GM12878 (cell line): ENCODE data around the gene LDLR. TPM values are rescaled to one million over a fixed set of nuclear protein-coding genes. Genes with fewer than 3 reads are reported as not detected.

Source experiments
- ATAC-seq: fragments of 200-7000 bp; cut with Tn5 transposase; 3 replicates; pipeline ENCODE4 v1.9.1; 2020; ENCODE audit warnings: mild to moderate bottlenecking, moderate library complexity
- BruUV-seq: library from RNA; stranded (reverse); fragments of 400-500 nt; replicated peaks from 2 replicates; lab custom pipeline; 2021; lab: Mats Ljungman, UMichigan
- CTCF ChIA-PET: fragments of 300-600 bp; sonication (Branson Sonifier 250); formaldehyde crosslinking; extraction: SDS; loops from one replicate; lab custom pipeline; 2021; ENCODE audit warnings: inconsistent platforms; lab: Yijun Ruan, JAX
- POLR2A ChIA-PET: fragments of 350-600 bp; formaldehyde crosslinking; extraction: SDS; loops from one replicate; lab custom pipeline; 2021; ENCODE audit warnings: inconsistent platforms; lab: Charles Lee
- RAD21 ChIA-PET: fragments of 300-600 bp; sonication (Branson Sonifier 250); formaldehyde crosslinking; loops from one replicate; lab custom pipeline; 2023; ENCODE audit warnings: antibody characterized with exemption; ENCODE audit not compliant: unreplicated experiment; lab: Charles Lee
- SMC1A ChIA-PET: fragments of 300-600 bp; sonication (Branson Sonifier 250); formaldehyde crosslinking; loops from one replicate; lab custom pipeline; 2023; ENCODE audit not compliant: unreplicated experiment, uncharacterized antibody; lab: Charles Lee
- DNase-seq: peaks from one replicate; pipeline ENCODE4 v3.0.0-alpha.2; 2011; ENCODE audit warnings: low read depth, low spot score
- FAIRE-seq: peaks from 3 replicates; lab custom pipeline; 2011; peaks lifted over from hg19 to GRCh38; lab: Jason Lieb, UNC
- H2AFZ ChIP-seq: 2 replicates; pipeline ENCODE4 v1.6.0; 2011; ENCODE audit warnings: low read depth, low read length, control low read depth; ENCODE audit not compliant: control insufficient read depth
- H3K27ac ChIP-seq: 2 replicates; pipeline ENCODE4 v1.5.1; 2011; ENCODE audit warnings: control low read depth; ENCODE audit not compliant: control insufficient read depth, insufficient read depth
- H3K27me3 ChIP-seq, 2 experiments: replicated peaks in 1 of 2; 2 replicates each; pipeline versions ENCODE4 v1.6.0 to v1.6.1; 2011; ENCODE audit warnings: low read length in 1 of 2; ENCODE audit not compliant: control insufficient read depth in 2 of 2, insufficient read depth in 2 of 2
- H3K36me3 ChIP-seq, 2 experiments: 2 replicates each; pipeline ENCODE4 v1.5.1; 2011; ENCODE audit warnings: low read length in 1 of 2; ENCODE audit not compliant: control insufficient read depth in 2 of 2, insufficient read depth in 2 of 2
- H3K4me1 ChIP-seq: 2 replicates; pipeline ENCODE4 v1.6.1; 2011; ENCODE audit warnings: mild to moderate bottlenecking, low read length, moderate library complexity, mixed read lengths; ENCODE audit not compliant: control insufficient read depth, insufficient read depth
- H3K4me2 ChIP-seq: 2 replicates; pipeline ENCODE4 v1.6.0; 2011; ENCODE audit warnings: control low read depth; ENCODE audit not compliant: control insufficient read depth, insufficient read depth
- H3K4me3 ChIP-seq: fragments of 200-600 bp; sonication (generic); 2 replicates; pipeline ENCODE4 v1.5.1; 2016
- H3K79me2 ChIP-seq: 2 replicates; pipeline ENCODE4 v1.6.0; 2011; ENCODE audit warnings: low read length; ENCODE audit not compliant: control insufficient read depth, insufficient read depth
- H3K9ac ChIP-seq: 2 replicates; pipeline ENCODE4 v1.8.0; 2011; ENCODE audit warnings: low read length, control low read depth, mixed read lengths; ENCODE audit not compliant: control insufficient read depth, insufficient read depth
- H3K9me3 ChIP-seq: replicated peaks from 3 replicates; pipeline ENCODE4 v1.5.1; 2011; ENCODE audit warnings: mild to moderate bottlenecking, low read length; ENCODE audit not compliant: control insufficient read depth, insufficient read depth
- H4K20me1 ChIP-seq: 2 replicates; pipeline ENCODE4 v1.6.0; 2011; ENCODE audit not compliant: control insufficient read depth, insufficient read depth
- BMI1 ChIP-seq: fragments of 450-650 bp; IDR thresholded peaks from 2 replicates; pipeline ENCODE4 v1.6.1; 2016; ENCODE audit warnings: mild to moderate bottlenecking, moderate library complexity, borderline replicate concordance
- JUND ChIP-seq: IDR thresholded peaks from 2 replicates; pipeline ENCODE4 v1.6.1; 2012; ENCODE audit warnings: low read depth, mild to moderate bottlenecking, low read length, improper control_type of control experiment, moderate library complexity
- POLR2AphosphoS5 ChIP-seq: IDR thresholded peaks from 2 replicates; pipeline ENCODE4 v1.6.1; 2011; ENCODE audit warnings: mild to moderate bottlenecking, low read length, inconsistent platforms
- RAD51 ChIP-seq: fragments of 450-650 bp; IDR thresholded peaks from 2 replicates; pipeline ENCODE4 v1.6.1; 2016; ENCODE audit warnings: moderate library complexity, mild to moderate bottlenecking, inconsistent platforms
- SMAD1 ChIP-seq: fragments of 450-650 bp; IDR thresholded peaks from 2 replicates; pipeline ENCODE4 v1.6.1; 2018; ENCODE audit warnings: mild to moderate bottlenecking, low read depth; ENCODE audit not compliant: partially characterized antibody
- SREBF2 ChIP-seq: IDR thresholded peaks from 2 replicates; pipeline ENCODE4 v1.6.1; 2012; ENCODE audit warnings: mild to moderate bottlenecking, low read length
- TAF1 ChIP-seq: IDR thresholded peaks from 2 replicates; pipeline ENCODE4 v1.6.1; 2011; ENCODE audit warnings: mild to moderate bottlenecking, low read depth, low read length, borderline replicate concordance
- WGBS: methylation state at CpG from one replicate; pipeline ENCODE4 v1.1.6; 2016; ENCODE audit warnings: low lambda C conversion rate; ENCODE audit not compliant: insufficient replicate concordance, insufficient coverage; ENCODE audit errors: missing lambda C conversion rate; 5-methylcytosine and 5-hydroxymethylcytosine counted together
- in situ Hi-C: fragments of 300-500 bp; cut with MboI; formaldehyde crosslinking; loops from 9 replicates; pipeline ENCODE4 v1.14.3; 2018; ENCODE audit warnings: mixed read lengths
- intact Hi-C: fragments of 100-400 bp; cut with micrococcal nuclease; formaldehyde crosslinking; loops from one replicate; pipeline ENCODE4 v1.14.2; 2022; ENCODE audit not compliant: unreplicated experiment
- polyA plus RNA-seq, 11 experiments: library from polyadenylated mRNA; depleted of rRNA in 4 of 11; unstranded in 6 of 11; stranded (reverse) in 5 of 11; fragments of >200 nt; fragmentation: Nextera tagmentation in 4 of 11; fragmentation: Illumina TruSeq in 1 of 11; extraction: Ambion mirVana in 4 of 11; extraction: Trizol in 1 of 11; gene quantifications; 1 replicate in 1 of 11; 2 replicates in 10 of 11; pipeline versions ENCODE4 v1.2.1 to v1.2.3, GENCODE V29; 2011 to 2016; ENCODE audit warnings: inconsistent platforms in 2 of 11, missing spikeins in 2 of 11, low read depth in 1 of 11
- total RNA-seq, 4 experiments: library from RNA; depleted of rRNA in 3 of 4; stranded (reverse); fragments of >200 nt in 3 of 4; fragmentation: Illumina TruSeq in 1 of 4; extraction: Trizol in 1 of 4; gene quantifications; 2 replicates each; pipeline versions ENCODE4 v1.2.1 to v1.2.3, GENCODE V29; 2013 to 2021
- TF ChIP-seq, protein P1 (sequence below): fragments of 450-650 bp; IDR thresholded peaks from 2 replicates; pipeline ENCODE4 v1.6.1; 2016; ENCODE audit warnings: mild to moderate bottlenecking
- TF ChIP-seq, protein P2 (sequence below): fragments of 150-350 bp; IDR thresholded peaks from 2 replicates; pipeline ENCODE4 v1.6.1; 2014; ENCODE audit warnings: mild to moderate bottlenecking, low read depth, low read length
- TF ChIP-seq, protein P3 (sequence below): fragments of 450-650 bp; conservative IDR thresholded peaks from 2 replicates; pipeline ENCODE4 v1.6.1; 2017; ENCODE audit warnings: mild to moderate bottlenecking, moderate library complexity
- TF ChIP-seq, protein P4 (sequence below): IDR thresholded peaks from 2 replicates; pipeline ENCODE4 v1.6.1; 2012; ENCODE audit warnings: low read length, inconsistent platforms

Gene LDLR
- total and polyA plus RNA-seq, 10 of the 15 experiments (the other 5 are each of a cell fraction or from before 2014, with no cell fraction given), result 11.3 to 59.2 (median 27.3) TPM

DNA sequence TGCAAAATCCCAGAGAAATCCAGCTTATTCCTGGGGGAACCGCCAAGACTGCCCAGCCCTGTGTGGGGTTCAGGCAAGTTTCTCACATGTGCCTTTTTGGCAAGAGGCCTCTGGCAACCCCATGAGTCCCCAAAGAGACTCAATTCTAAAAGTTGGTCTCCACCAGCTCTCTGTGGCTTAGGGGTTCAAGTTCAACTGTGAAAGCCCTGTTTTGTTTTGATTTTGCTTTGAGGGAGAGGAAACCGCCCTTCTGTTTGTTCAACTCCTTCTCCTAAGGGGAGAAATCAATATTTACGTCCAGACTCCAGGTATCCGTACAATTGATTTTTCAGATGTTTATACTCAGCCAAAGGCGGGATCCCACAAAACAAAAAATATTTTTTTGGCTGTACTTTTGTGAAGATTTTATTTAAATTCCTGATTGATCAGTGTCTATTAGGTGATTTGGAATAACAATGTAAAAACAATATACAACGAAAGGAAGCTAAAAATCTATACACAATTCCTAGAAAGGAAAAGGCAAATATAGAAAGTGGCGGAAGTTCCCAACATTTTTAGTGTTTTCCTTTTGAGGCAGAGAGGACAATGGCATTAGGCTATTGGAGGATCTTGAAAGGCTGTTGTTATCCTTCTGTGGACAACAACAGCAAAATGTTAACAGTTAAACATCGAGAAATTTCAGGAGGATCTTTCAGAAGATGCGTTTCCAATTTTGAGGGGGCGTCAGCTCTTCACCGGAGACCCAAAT, 583 bp upstream of the LDLR start:
- BruUV-seq, result TSS peak; percentile 92
- TF ChIP-seq, protein P1, sequence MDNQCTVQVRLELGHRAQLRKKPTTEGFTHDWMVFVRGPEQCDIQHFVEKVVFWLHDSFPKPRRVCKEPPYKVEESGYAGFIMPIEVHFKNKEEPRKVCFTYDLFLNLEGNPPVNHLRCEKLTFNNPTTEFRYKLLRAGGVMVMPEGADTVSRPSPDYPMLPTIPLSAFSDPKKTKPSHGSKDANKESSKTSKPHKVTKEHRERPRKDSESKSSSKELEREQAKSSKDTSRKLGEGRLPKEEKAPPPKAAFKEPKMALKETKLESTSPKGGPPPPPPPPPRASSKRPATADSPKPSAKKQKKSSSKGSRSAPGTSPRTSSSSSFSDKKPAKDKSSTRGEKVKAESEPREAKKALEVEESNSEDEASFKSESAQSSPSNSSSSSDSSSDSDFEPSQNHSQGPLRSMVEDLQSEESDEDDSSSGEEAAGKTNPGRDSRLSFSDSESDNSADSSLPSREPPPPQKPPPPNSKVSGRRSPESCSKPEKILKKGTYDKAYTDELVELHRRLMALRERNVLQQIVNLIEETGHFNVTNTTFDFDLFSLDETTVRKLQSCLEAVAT, result 0 out of 2 replicates have a peak, but pooled peaks have one; percentile 38
- TF ChIP-seq POLR2AphosphoS5 (no peak), SMAD1 (no peak), BMI1 (0 out of 2 replicates have a peak, but pooled peaks have one; percentile 38), SREBF2 (no peak), TAF1 (no peak), JUND (no peak), RAD51 (no peak)
- TF ChIP-seq, protein P2, sequence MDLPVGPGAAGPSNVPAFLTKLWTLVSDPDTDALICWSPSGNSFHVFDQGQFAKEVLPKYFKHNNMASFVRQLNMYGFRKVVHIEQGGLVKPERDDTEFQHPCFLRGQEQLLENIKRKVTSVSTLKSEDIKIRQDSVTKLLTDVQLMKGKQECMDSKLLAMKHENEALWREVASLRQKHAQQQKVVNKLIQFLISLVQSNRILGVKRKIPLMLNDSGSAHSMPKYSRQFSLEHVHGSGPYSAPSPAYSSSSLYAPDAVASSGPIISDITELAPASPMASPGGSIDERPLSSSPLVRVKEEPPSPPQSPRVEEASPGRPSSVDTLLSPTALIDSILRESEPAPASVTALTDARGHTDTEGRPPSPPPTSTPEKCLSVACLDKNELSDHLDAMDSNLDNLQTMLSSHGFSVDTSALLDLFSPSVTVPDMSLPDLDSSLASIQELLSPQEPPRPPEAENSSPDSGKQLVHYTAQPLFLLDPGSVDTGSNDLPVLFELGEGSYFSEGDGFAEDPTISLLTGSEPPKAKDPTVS, result no peak
- TF ChIP-seq, protein P3, sequence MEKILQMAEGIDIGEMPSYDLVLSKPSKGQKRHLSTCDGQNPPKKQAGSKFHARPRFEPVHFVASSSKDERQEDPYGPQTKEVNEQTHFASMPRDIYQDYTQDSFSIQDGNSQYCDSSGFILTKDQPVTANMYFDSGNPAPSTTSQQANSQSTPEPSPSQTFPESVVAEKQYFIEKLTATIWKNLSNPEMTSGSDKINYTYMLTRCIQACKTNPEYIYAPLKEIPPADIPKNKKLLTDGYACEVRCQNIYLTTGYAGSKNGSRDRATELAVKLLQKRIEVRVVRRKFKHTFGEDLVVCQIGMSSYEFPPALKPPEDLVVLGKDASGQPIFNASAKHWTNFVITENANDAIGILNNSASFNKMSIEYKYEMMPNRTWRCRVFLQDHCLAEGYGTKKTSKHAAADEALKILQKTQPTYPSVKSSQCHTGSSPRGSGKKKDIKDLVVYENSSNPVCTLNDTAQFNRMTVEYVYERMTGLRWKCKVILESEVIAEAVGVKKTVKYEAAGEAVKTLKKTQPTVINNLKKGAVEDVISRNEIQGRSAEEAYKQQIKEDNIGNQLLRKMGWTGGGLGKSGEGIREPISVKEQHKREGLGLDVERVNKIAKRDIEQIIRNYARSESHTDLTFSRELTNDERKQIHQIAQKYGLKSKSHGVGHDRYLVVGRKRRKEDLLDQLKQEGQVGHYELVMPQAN, result no peak
- TF ChIP-seq, protein P4, sequence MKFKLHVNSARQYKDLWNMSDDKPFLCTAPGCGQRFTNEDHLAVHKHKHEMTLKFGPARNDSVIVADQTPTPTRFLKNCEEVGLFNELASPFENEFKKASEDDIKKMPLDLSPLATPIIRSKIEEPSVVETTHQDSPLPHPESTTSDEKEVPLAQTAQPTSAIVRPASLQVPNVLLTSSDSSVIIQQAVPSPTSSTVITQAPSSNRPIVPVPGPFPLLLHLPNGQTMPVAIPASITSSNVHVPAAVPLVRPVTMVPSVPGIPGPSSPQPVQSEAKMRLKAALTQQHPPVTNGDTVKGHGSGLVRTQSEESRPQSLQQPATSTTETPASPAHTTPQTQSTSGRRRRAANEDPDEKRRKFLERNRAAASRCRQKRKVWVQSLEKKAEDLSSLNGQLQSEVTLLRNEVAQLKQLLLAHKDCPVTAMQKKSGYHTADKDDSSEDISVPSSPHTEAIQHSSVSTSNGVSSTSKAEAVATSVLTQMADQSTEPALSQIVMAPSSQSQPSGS, result 0 out of 2 replicates have a peak, but pooled peaks have one; percentile 20

More for the DNA sequence above, 583 bp upstream of the LDLR start:
- no peaks in the 10 kb centered on the region; the same call in 1 of the 2 replicates for H4K20me1 ChIP-seq
- H2AFZ ChIP-seq, result peak overlapping the region; percentile 73
- ChIA-PET SMC1A (interaction anchor here (0.6 to 3.3 kb wide), 8 partner anchors 12 to 293 kb away, joined by 3 to 13 read pairs (median 4); no protein-coding TSS in a partner anchor), CTCF (interaction anchor here (0.9 to 1.6 kb wide), 9 partner anchors 38 to 292 kb away, joined by 3 to 8 read pairs (median 3); no protein-coding TSS in a partner anchor), POLR2A (interaction anchor here (0.7 to 2.5 kb wide), 10 partner anchors 53 to 286 kb away, joined by 3 to 10 read pairs (median 4); partner anchors contain the start of genes CARM1 and SPC24), RAD21 (interaction anchor here (0.5 to 2.0 kb wide), 8 partner anchors 15 to 200 kb away, joined by 3 to 10 read pairs (median 4); no protein-coding TSS in a partner anchor)
- peak overlapping the region; percentile 90 for H3K27ac ChIP-seq
- in situ Hi-C loops, result no loop called here
- H3K4me1 ChIP-seq, result peaks cover 22% of the 10 kb centered on the region
- H3K9ac ChIP-seq, result peak overlapping the region; percentile 87
- no peak for DNase-seq
- H3K9me3 ChIP-seq, result no peaks in the 10 kb centered on the region
- no peaks in the 10 kb centered on the region for H3K27me3 ChIP-seq
- peaks cover 0 to 2% of the 10 kb centered on the region in 2 experiments; a peak in 1 of 4 replicates for H3K36me3 ChIP-seq
- H3K4me3 ChIP-seq, result peak overlapping the region; percentile 91
- WGBS, result 32% methylated on average over 11 of the region's 11 CpGs
- H3K79me2 ChIP-seq, result peaks cover 40% of the 10 kb centered on the region
- no peak for ATAC-seq
- no peak for FAIRE-seq
- H3K4me2 ChIP-seq, result peak overlapping the region; percentile 77
- intact Hi-C loops, result loop anchor here (1.0 to 2.0 kb wide), 2 partner anchors 39 to 52 kb away; no protein-coding TSS in a partner anchor
